Activated T-cell treated with anti-CD3 and anti-CD28 coated beads, Interleukin-2, amount 50 U/mL, for 48 hours (primary cell): ENCODE data around the gene CCR3.
A peak's percentile ranks its signal among the peaks of the same experiment; 100 is the strongest.

ENCODE experiments used
- DNase-seq, 2 experiments: peaks; one replicate each; pipeline ENCODE4 v3.0.0-alpha.2; 2020

CCR3 gene

GRCh38 chr3:46221938-46222337 lies 20.3 kb upstream of the CCR3 start:
- no peak for DNase-seq

GRCh38 chr3:46222435-46223161 lies 19.7 kb upstream of the CCR3 start:
- no peak for DNase-seq

DNA sequence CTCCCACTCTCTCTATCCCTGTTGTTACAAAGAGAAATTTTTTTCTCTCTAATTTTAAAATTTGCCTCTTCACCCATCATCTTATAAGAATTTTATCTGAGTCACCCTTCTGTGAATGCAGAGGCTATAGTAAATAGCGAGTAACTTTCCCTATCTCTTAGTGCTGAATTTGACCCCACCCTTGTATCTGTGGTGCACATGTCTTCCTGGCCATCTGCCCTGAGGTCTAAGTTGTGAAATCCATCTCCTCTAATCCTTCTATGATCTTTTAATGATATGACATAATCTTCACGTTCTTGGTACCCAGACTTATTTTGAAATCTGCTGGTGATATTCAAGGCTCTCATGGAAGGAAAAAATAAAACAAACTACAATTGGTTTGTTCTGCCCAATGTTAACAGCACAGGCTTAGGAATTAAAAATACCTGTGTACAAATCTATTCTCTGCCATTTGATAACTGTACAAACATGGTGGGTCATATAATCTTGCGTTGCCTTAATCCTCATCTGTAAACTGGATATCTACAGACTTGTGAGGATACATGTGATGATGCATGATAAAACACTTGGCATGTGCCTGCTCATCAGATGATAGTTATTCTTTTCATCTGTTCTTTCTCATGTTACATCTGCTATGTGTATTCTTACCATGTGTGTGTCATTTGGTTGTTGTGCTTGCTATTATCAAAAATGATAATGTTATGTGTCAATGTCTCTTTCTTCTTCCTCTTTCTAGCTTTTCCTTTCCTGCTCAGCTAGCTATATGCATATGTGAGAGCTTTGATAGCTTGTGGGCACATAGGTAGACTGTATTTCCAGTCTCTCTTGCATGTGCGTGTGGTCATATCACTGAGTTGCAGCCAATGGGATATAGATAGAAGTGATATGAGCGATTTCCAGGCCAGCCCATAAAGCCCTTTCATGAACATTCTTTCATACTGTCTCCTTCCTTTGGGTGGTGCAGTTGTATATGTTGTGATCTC lies 13.7 kb upstream of the CCR3 start:
- DNase-seq: no peak

DNA sequence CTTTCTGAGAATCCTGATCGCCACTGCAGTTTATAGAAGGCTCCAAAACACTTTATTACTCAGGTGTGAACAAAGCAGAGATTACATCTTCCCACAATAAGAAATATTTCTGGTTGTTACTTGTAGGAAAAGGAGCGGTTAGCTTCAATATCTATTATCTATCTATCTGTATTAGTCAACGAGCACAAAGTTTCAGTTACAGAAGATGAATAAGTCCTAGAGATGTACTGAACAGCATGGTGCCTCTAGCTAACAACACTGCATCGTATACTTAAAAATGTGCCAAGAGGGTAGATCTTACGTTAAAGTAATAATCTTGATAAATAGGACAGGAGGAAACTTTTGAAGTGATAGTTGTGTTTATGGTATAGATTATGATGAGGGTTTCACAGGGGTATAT lies 10.9 kb upstream of the CCR3 start:
- DNase-seq: no peak

DNA sequence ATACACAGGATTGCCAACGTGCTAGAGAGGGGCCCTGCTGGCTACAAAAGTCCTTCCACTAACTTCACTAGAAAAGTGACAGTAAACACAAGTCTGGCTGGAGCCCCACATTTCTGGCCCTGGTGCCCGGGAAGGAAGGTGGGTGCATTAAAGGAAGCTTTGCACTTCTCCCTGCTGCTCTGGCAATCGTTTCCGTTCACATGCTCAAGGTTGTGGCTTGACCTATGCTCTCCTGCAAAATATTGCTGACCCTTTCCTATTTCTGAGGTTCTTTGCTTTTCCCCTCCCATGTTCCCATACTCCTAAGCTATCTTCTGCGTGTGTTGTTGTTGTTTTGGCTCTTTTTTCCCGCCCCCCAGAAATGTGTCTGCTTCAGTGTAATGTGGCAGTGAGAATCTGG lies 9.1 kb upstream of the CCR3 start:
- DNase-seq: no peak

DNA sequence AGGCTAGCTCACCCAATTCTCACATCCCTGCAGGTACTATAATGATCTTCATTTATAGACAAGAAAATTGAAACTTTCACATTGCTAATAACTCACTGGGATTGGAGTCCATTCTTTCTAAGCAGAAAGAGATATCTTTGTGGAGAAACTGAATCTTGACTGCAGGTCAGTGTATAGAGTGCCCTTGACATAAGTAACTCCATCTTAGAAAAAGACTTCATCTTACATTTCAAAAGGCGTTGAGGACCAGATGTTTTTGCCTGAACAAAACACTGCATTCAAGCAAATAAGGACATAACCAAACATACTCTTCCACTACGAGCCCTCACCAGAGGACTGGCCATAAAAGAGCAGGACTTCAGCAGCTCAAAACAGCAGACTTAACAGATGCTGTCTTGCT lies 6.8 kb upstream of the CCR3 start:
- no peak for DNase-seq

DNA sequence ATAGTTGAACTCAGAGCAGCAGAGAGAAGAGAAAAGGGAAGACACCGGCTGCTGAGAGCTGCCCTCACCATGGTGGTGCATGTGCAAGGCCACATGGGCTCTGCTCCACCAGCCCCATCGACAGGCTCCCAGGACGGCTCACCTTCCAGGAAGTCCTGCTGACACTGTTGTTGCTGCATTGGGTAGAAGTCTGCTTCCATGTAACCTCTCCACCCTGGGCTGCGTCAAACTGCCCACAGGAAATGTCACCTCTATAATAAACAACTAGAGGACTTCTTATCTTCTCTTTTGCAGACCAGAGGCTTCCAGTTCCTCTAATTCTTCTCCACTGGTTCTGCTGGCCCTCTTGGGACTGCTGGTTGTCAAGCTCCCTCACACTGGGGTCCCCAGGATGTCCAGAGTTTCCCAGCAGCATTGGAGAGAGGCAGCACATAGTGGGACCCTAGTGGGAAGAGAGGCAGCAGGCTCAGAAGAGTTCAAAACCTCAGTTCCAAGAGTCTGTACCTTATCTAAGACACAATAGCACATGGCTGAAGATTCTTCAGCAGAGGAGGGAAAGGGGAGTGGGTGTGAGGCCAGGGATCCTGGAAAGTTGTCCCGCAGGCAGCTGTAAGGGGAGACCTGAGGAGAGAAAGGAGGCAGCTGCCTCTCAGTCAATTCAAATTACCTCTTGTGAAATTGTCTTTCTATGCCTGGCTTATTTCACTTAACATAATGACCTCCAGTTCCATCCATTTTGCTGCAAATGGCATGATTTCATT lies 5.8 kb upstream of the CCR3 start:
- DNase-seq: no peak

- DNase-seq: no peak
Measured at GRCh38 chr3:46238386-46238785, 3.9 kb upstream of the CCR3 start.

GRCh38 chr3:46239301-46239938 lies 2.8 kb upstream of the CCR3 start:
- DNase-seq: no peak

DNA sequence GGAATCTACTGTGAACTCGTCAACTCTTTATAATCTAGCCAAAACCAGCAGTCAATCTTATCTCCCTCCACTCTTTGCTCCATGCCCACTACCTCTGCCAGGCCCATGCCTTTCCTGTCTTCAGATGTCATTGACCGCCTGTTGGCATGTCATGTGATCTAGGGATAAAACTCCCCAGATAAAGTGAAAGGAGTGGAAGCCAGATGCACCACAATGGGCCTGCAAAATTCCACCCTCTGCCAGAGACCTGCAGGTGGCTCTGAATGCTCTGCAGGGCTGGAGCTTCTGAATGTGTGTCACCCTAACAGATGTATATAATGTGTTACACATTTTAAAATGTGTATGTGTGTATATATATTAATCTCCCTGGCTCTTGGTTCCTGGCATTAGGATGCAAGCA lies 2.3 kb upstream of the CCR3 start:
- DNase-seq: no peak

GRCh38 chr3:46243560-46243959 lies 1.3 kb downstream of the CCR3 start:
- DNase-seq: no peak

DNA sequence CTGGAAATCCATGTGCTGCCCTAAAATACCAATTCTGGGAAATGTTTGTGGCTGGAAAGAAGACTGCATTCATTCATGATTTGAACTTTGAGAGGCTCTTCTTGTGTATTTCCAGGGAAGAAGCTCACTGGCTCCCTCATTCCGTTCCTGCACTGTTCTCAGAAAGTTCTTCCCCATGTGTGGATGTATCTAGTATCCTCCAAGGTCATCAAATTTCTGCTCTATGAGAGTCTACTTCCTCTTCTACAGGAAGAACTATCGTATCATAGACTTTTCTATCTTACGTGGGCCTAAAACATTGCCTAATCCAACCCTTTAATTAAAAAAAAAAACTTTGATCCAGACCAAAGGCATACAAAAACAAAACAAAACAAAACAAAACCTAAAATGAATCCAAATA lies 2.9 kb downstream of the CCR3 start:
- DNase-seq: no peak

DNA sequence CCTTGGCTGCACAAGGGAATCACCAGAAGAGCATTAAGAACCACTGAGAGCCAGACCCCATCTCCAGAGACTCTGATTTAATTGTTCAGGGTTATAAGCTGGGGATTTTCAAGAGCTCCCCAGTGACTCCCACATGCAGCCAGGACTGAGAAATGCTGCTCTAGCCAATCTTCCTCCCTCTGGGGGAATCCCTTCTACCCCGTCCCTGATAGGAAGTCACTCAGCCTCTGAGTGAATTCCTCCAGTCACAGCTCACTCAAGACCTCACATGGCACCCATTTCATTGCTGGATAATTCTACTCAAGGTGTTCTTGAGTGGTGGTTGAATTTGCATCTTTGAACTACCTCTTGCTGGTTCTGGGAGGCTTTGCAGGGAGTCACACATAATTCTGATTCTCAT lies 10.7 kb downstream of the CCR3 start:
- no peak for DNase-seq

DNA sequence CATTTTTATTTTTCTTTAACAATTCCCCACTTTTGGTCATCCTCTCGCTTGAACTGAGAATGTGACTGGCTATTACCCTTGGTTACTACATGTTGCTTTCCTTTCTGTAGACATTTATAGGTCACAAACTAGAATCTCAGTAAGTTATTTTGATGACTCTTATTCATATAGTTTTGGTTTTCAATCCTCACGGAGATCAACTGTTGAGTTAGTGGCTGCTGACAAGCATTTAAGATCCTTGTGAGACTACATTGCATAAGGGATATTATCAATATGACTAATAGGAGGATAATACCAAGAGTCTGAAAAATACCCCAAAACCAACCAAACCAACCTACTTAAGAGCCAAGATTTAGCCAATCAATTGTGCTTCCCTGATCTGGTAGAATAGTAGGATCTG lies 16.3 kb downstream of the CCR3 start:
- DNase-seq: no peak

GRCh38 chr3:46261926-46262594 lies 19.8 kb downstream of the CCR3 start:
- DNase-seq: no peak

DNA sequence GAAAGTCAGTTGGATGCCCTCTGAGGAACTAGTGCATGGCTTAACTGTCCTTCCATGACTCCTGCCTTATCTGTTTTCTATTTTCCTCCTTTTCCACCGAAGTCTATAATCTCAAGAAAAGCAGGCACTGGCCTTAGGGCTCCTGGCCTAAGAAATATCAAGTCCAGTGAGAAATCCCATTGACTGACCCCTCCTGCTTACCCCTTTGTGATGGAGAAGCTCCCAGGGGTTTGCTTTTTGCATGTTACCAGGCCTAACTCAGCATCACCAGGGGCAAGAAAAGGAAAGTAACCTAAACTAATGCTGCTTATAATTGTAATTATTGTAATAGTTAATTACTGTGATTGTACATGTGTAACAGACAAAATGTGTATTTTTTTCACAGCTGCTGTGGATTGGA lies 21.7 kb downstream of the CCR3 start:
- DNase-seq: no peak

- no peak for DNase-seq
Measured at GRCh38 chr3:46266598-46266997, 24.3 kb downstream of the CCR3 start.

GRCh38 chr3:46269556-46269955 lies 27.3 kb downstream of the CCR3 start:
- no peak for DNase-seq

DNA sequence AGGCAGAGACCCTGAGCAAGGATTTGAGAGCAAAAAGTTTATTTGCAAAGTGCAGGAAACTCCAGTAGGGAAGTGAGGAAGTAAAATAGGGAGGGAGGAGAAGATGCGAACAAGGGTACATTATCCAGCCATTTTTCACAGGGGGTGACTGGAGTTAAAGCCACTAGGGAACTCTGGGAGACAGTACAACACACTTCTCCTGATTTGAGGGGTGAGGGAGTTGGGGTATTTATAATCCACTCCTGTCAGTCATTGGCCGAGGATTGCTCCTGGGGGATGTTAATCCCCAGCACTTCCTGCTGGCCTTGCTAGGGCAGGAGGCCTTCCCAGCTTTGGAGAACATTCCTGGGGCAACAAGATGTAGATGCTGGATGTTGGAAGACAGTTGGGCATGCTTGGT lies 28.2 kb downstream of the CCR3 start:
- DNase-seq: no peak

GRCh38 chr3:46271209-46271745 lies 29.0 kb downstream of the CCR3 start:
- no peak for DNase-seq

GRCh38 chr3:46272028-46272451 lies 29.8 kb downstream of the CCR3 start:
- DNase-seq: no peak

DNA sequence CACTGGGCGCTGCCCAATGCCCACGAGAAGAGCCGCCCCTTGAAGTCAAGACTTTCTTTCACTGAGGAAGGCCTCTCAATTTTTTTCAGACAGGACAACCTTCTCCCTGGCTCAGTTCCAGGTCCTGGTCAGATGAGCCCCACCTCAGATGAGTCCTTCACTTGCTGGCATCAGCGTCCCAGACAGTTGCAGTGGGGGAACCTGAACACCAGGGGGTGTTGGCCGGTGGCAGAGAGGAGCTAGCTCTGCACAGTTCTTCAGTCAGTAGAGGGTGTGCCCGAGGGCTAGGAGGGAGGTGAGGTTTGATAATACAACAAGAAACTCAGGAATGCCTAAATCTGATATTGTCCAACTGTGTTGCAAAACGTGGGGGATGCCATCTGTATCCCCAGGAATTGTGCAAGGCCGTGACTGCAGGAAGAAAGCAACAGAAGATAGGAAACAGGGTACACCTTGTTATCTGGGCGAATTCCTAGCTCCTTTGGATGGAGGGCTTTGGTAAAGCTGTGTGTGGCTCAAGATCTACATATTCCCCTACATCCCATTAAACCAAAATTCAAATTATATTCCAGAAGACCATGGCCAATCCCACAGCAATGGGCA lies 34.3 kb downstream of the CCR3 start:
- peak; percentile 88 to 89 for DNase-seq
